K562 (cell line): ENCODE results near the gene KAT6B. TPM values are rescaled to one million over a fixed set of nuclear protein-coding genes. Genes with fewer than 3 reads are reported as not detected.

Source experiments
- ATAC-seq: fragments of 200-7000 bp; cut with Tn5 transposase; 3 replicates; pipeline ENCODE4 v1.9.1; 2020; ENCODE audit warnings: moderate library complexity
- BruUV-seq: library from RNA; stranded (reverse); fragments of 400-500 nt; replicated peaks from 2 replicates; lab custom pipeline; 2021; lab: Mats Ljungman, UMichigan
- CTCF ChIA-PET: fragments of 300-600 bp; formaldehyde crosslinking; extraction: SDS; loops from one replicate; lab custom pipeline; 2021; ENCODE audit warnings: low intra/inter-chr PET ratio; lab: Yijun Ruan, JAX
- POLR2A ChIA-PET: fragments of 300-600, 350-650 bp; sonication (Branson Sonifier 250); formaldehyde crosslinking; extraction: SDS; loops from one replicate; lab custom pipeline; 2021; ENCODE audit warnings: antibody characterized with exemption, inconsistent platforms; lab: Yijun Ruan, JAX
- DNase-seq, 4 experiments: peaks; one replicate each; pipeline versions ENCODE4 v3.0.0 to v3.0.0-alpha.2; 2011 to 2018; ENCODE audit warnings: low spot score in 3 of 4, mixed read lengths in 3 of 4; ENCODE audit errors: extremely low read depth in 1 of 4
- FAIRE-seq: peaks from 2 replicates; lab custom pipeline; 2011; peaks lifted over from hg19 to GRCh38; lab: Jason Lieb, UNC
- H2AFZ ChIP-seq: 2 replicates; pipeline ENCODE4 v1.6.0; 2011; ENCODE audit warnings: low read depth, low read length, control low read depth, inconsistent platforms
- H3K27ac ChIP-seq: fragments of 200-600 bp; 3 replicates; pipeline ENCODE4 v1.8.0; 2011; ENCODE audit warnings: low read depth, mild to moderate bottlenecking, control low read depth, inconsistent platforms, low read length, moderate library complexity, mixed read lengths; ENCODE audit errors: extremely low read depth
- H3K27me3 ChIP-seq, 2 experiments: fragments of 300-600 bp in 1 of 2; 2 replicates in 1 of 2; 3 replicates in 1 of 2; pipeline versions ENCODE4 v1.6.0 to v1.8.0; 2011; ENCODE audit warnings: inconsistent platforms in 2 of 2, low read length in 2 of 2, mild to moderate bottlenecking in 1 of 2, mixed read lengths in 1 of 2, moderate library complexity in 1 of 2; ENCODE audit not compliant: control insufficient read depth in 2 of 2, insufficient read depth in 2 of 2
- H3K36me3 ChIP-seq: fragments of 300-600 bp; 3 replicates; pipeline ENCODE4 v1.8.0; 2011; ENCODE audit warnings: mild to moderate bottlenecking, low read length, inconsistent platforms; ENCODE audit not compliant: control insufficient read depth, insufficient read depth
- H3K4me1 ChIP-seq, 2 experiments: fragments of 200-600 bp in 1 of 2; replicated peaks in 1 of 2; 2 replicates in 1 of 2; 3 replicates in 1 of 2; pipeline versions ENCODE4 v1.5.1 to v1.8.0; 2011; ENCODE audit warnings: inconsistent platforms in 2 of 2, low read length in 2 of 2, mild to moderate bottlenecking in 1 of 2, mixed read lengths in 1 of 2, moderate library complexity in 1 of 2; ENCODE audit not compliant: control insufficient read depth in 2 of 2, insufficient read depth in 2 of 2
- H3K4me2 ChIP-seq: 2 replicates; pipeline ENCODE4 v1.6.1; 2011; ENCODE audit warnings: low read length, control low read depth, inconsistent platforms, mixed read lengths; ENCODE audit not compliant: insufficient read depth
- H3K4me3 ChIP-seq: fragments of 200-600 bp; sonication (generic), shearing (Covaris generic); 2 replicates; pipeline ENCODE4 v1.5.1; 2016; ENCODE audit warnings: control low read depth, inconsistent platforms
- H3K79me2 ChIP-seq: fragments of 200-600 bp; 3 replicates; pipeline ENCODE4 v1.8.0; 2011; ENCODE audit warnings: low read length, inconsistent platforms; ENCODE audit not compliant: control insufficient read depth, insufficient read depth
- H3K9ac ChIP-seq, 2 experiments: 2 replicates each; pipeline versions ENCODE4 v1.6.0 to v1.6.1; 2011; ENCODE audit warnings: low read depth in 2 of 2, low read length in 2 of 2, control low read depth in 1 of 2, inconsistent platforms in 1 of 2, mild to moderate bottlenecking in 1 of 2, mixed read lengths in 1 of 2; ENCODE audit not compliant: insufficient read depth in 1 of 2
- H3K9me1 ChIP-seq: one replicate; pipeline ENCODE4 v1.6.0; 2011; ENCODE audit warnings: inconsistent platforms, mild to moderate bottlenecking, low read length, moderate library complexity; ENCODE audit not compliant: control insufficient read depth, insufficient read depth
- H3K9me3 ChIP-seq: replicated peaks from 2 replicates; pipeline ENCODE4 v1.5.1; 2011; ENCODE audit warnings: low read depth, low read length, inconsistent platforms; ENCODE audit not compliant: control insufficient read depth, insufficient read depth
- H4K20me1 ChIP-seq: replicated peaks from 2 replicates; pipeline ENCODE4 v1.6.1; 2011; ENCODE audit warnings: low read length, inconsistent platforms, mixed read lengths; ENCODE audit not compliant: control insufficient read depth, insufficient read depth
- ARID1B ChIP-seq: fragments of 450-650 bp; IDR thresholded peaks from 2 replicates; pipeline ENCODE4 v1.6.1; 2016; ENCODE audit warnings: antibody characterized with exemption, mild to moderate bottlenecking, inconsistent platforms
- ATF7 ChIP-seq: fragments of 450-650 bp; IDR thresholded peaks from 2 replicates; pipeline ENCODE4 v1.7.1; 2014; ENCODE audit warnings: mild to moderate bottlenecking, moderate library complexity
- CTBP1 ChIP-seq: fragments of 450-650 bp; IDR thresholded peaks from 2 replicates; pipeline ENCODE4 v1.6.1; 2016; ENCODE audit warnings: borderline replicate concordance
- MAFK ChIP-seq: IDR thresholded peaks from 2 replicates; pipeline ENCODE4 v1.6.1; 2011; ENCODE audit warnings: low read length, improper control_type of control experiment
- MAX ChIP-seq: sonication (generic); formaldehyde crosslinking; IDR thresholded peaks from 2 replicates; pipeline ENCODE4 v1.9.0; 2022; ENCODE audit warnings: mild to moderate bottlenecking, missing genetic modification reagents
- MECOM ChIP-seq: fragments of 250-450 bp; sonication (Bioruptor Pico); IDR thresholded peaks from 2 replicates; pipeline ENCODE4 v1.8.0; 2022; ENCODE audit warnings: inconsistent platforms
- NFIC ChIP-seq: fragments of 450-650 bp; IDR thresholded peaks from 2 replicates; pipeline ENCODE4 v1.6.1; 2017; ENCODE audit warnings: mild to moderate bottlenecking, inconsistent platforms
- NFYB ChIP-seq: IDR thresholded peaks from 2 replicates; pipeline ENCODE4 v1.6.1; 2011; ENCODE audit warnings: mild to moderate bottlenecking, moderate library complexity; ENCODE audit not compliant: insufficient read length; ENCODE audit errors: extremely low read depth
- PHF20 ChIP-seq: fragments of 450-650 bp; IDR thresholded peaks from 2 replicates; pipeline ENCODE4 v1.6.1; 2018; ENCODE audit not compliant: partially characterized antibody
- RFX1 ChIP-seq: fragments of 450-650 bp; IDR thresholded peaks from 2 replicates; pipeline ENCODE4 v1.6.1; 2016; ENCODE audit warnings: mild to moderate bottlenecking, moderate library complexity
- SAP30 ChIP-seq: fragments of 200-600 bp; sonication (generic); IDR thresholded peaks from 2 replicates; pipeline ENCODE4 v1.6.1; 2012; ENCODE audit warnings: borderline replicate concordance, low read depth, mild to moderate bottlenecking, moderate library complexity, low read length, control low read depth, inconsistent platforms; ENCODE audit not compliant: insufficient read depth, poor library complexity, severe bottlenecking
- TEAD4 ChIP-seq, 2 experiments: sonication (generic) in 1 of 2; formaldehyde crosslinking in 1 of 2; IDR thresholded peaks; 2 replicates each; pipeline versions ENCODE4 v1.6.1 to v1.8.0; 2012 to 2022; ENCODE audit warnings: borderline replicate concordance in 1 of 2, inconsistent platforms in 1 of 2, low read length in 1 of 2, mild to moderate bottlenecking in 1 of 2, missing genetic modification reagents in 1 of 2
- WGBS: fragments of 100-300 bp; shearing (Covaris generic); methylation state at CpG from one replicate; pipeline ENCODE4 v1.1.6; 2016; ENCODE audit warnings: low coverage, mixed read lengths; ENCODE audit not compliant: insufficient coverage; ENCODE audit errors: missing lambda C conversion rate; 5-methylcytosine and 5-hydroxymethylcytosine counted together
- in situ Hi-C: fragments of 300-500 bp; cut with MboI; formaldehyde crosslinking; loops from 4 replicates; pipeline ENCODE4 v1.15.0; 2018; ENCODE audit warnings: inconsistent platforms, mixed read lengths
- intact Hi-C: fragments of 100-400 bp; cut with micrococcal nuclease; formaldehyde crosslinking; loops from 2 replicates; pipeline ENCODE4 v1.14.2; 2022
- polyA plus RNA-seq, 8 experiments: library from polyadenylated mRNA; depleted of rRNA in 4 of 8; stranded (reverse) in 5 of 8; unstranded in 3 of 8; fragments of >200 nt; fragmentation: Nextera tagmentation in 2 of 8; fragmentation: Illumina TruSeq in 1 of 8; extraction: Ambion mirVana in 2 of 8; extraction: Trizol in 1 of 8; gene quantifications; 2 replicates each; pipeline versions ENCODE4 v1.2.1 to v1.2.3, GENCODE V29; 2011 to 2014; ENCODE audit warnings: inconsistent platforms in 1 of 8, missing spikeins in 1 of 8
- total RNA-seq, 7 experiments: library from RNA; depleted of rRNA in 6 of 7; stranded (reverse); fragments of >200 nt in 6 of 7; fragmentation: Illumina TruSeq in 2 of 7; extraction: Trizol in 2 of 7; gene quantifications; 2 replicates each; pipeline versions ENCODE4 v1.2.1 to v1.2.3, GENCODE V29; 2011 to 2021; ENCODE audit warnings: low replicate concordance in 1 of 7
- TF ChIP-seq, protein P1 (sequence below): sonication (generic); IDR thresholded peaks from 2 replicates; pipeline ENCODE4 v1.6.1; 2016
- TF ChIP-seq, protein P2 (sequence below): fragments of 250-450 bp; sonication (Bioruptor Pico); IDR thresholded peaks from 2 replicates; pipeline ENCODE4 v1.6.1; 2021; ENCODE audit warnings: mild to moderate bottlenecking
- TF ChIP-seq, protein P3 (sequence below): fragments of 250-450 bp; sonication (Bioruptor Pico); IDR thresholded peaks from 2 replicates; pipeline ENCODE4 v1.5.0; 2022; ENCODE audit warnings: mild to moderate bottlenecking
- TF ChIP-seq, protein P4 (sequence below): fragments of 450-650 bp; formaldehyde crosslinking; IDR thresholded peaks from 2 replicates; pipeline ENCODE4 v1.4.0; 2020; ENCODE audit warnings: mild to moderate bottlenecking, moderate library complexity

Gene KAT6B
- total and polyA plus RNA-seq, 9 of the 15 experiments (the other 6 are each of a cell fraction or from before 2014, with no cell fraction given), result 1.4 to 9.2 (median 6.8) TPM

DNA sequence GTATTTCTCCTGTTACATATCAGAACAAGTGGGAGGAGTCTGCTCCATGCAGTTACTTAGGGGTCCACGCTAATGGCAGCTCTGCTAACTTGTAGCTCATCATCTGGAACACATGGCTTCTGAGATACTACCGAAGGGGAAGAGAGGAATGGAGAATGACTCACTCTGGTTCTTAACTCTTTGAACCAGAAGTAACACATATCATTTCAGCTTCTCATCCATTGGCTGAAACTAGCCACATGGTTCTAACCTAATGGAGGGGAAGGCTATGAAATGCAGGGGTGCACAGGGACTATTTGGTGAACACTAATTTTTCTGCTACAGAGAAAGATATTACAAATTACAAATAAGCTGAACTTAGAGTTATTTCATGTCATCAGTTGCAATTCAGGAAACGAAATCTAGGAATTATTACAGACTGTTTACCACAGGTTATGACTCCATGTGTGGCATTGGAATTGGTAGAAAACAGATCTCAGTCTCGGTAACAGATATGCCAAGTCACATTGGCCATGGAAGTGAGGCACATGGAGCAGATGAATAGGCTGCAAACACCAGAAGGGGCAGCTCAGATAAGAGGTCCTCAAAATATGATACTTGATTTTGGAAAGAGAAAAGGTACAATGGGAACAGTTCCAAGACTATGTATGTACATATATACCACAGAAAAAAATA, 9.4 kb upstream of the KAT6B start (continued):
- TF ChIP-seq NFYB, result no peak
- no peak for TF ChIP-seq PHF20

GRCh38 chr10:74821501-74821900, 4.9 kb upstream of the KAT6B start:
- Histone ChIP-seq H3K27ac (no peak overlapping the region), H3K79me2 (no peaks in the 10 kb centered on the region), H3K9ac (no peak overlapping the region), H2AFZ (no peak overlapping the region), H3K4me3 (no peak overlapping the region), H3K27me3 (no peaks in the 10 kb centered on the region), H3K36me3 (no peaks in the 10 kb centered on the region), H3K4me1 (peaks cover 21 to 29% of the 10 kb centered on the region in 2 experiments), H3K4me2 (no peak overlapping the region), H4K20me1 (no peaks in the 10 kb centered on the region), H3K9me1 (no peaks in the 10 kb centered on the region), H3K9me3 (peaks cover 6% of the 10 kb centered on the region)
- no peak for DNase-seq
- POLR2A ChIA-PET, result interaction anchor here (0.6 kb wide), 1 partner anchor 342 kb away, joined by 3 read pairs; no protein-coding TSS in a partner anchor
- TF ChIP-seq MAX (CRISPR knock-in tag) (no peak), TEAD4 (IDR thresholded peaks at IDR 0.05; ENCODE audit: low read length) (no peak), TEAD4 (CRISPR knock-in tag; IDR thresholded peaks at IDR 0.05; ENCODE audit: borderline replicate concordance) (no peak), ARID1B (no peak), ATF7 (no peak), MECOM (CRISPR knock-in tag) (no peak), CTBP1 (no peak), SAP30 (no peak), NFIC (no peak), MAFK (no peak), RFX1 (no peak)
- TF ChIP-seq, protein P1, sequence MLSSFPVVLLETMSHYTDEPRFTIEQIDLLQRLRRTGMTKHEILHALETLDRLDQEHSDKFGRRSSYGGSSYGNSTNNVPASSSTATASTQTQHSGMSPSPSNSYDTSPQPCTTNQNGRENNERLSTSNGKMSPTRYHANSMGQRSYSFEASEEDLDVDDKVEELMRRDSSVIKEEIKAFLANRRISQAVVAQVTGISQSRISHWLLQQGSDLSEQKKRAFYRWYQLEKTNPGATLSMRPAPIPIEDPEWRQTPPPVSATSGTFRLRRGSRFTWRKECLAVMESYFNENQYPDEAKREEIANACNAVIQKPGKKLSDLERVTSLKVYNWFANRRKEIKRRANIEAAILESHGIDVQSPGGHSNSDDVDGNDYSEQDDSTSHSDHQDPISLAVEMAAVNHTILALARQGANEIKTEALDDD, result no peak
- TF ChIP-seq, protein P2, sequence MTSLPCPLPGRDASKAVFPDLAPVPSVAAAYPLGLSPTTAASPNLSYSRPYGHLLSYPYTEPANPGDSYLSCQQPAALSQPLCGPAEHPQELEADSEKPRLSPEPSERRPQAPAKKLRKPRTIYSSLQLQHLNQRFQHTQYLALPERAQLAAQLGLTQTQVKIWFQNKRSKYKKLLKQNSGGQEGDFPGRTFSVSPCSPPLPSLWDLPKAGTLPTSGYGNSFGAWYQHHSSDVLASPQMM (CRISPR knock-in tag), result no peak
- TF ChIP-seq, protein P3, sequence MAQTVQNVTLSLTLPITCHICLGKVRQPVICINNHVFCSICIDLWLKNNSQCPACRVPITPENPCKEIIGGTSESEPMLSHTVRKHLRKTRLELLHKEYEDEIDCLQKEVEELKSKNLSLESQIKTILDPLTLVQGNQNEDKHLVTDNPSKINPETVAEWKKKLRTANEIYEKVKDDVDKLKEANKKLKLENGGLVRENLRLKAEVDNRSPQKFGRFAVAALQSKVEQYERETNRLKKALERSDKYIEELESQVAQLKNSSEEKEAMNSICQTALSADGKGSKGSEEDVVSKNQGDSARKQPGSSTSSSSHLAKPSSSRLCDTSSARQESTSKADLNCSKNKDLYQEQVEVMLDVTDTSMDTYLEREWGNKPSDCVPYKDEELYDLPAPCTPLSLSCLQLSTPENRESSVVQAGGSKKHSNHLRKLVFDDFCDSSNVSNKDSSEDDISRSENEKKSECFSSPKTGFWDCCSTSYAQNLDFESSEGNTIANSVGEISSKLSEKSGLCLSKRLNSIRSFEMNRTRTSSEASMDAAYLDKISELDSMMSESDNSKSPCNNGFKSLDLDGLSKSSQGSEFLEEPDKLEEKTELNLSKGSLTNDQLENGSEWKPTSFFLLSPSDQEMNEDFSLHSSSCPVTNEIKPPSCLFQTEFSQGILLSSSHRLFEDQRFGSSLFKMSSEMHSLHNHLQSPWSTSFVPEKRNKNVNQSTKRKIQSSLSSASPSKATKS (CRISPR knock-in tag), result no peak
- TF ChIP-seq, protein P4, sequence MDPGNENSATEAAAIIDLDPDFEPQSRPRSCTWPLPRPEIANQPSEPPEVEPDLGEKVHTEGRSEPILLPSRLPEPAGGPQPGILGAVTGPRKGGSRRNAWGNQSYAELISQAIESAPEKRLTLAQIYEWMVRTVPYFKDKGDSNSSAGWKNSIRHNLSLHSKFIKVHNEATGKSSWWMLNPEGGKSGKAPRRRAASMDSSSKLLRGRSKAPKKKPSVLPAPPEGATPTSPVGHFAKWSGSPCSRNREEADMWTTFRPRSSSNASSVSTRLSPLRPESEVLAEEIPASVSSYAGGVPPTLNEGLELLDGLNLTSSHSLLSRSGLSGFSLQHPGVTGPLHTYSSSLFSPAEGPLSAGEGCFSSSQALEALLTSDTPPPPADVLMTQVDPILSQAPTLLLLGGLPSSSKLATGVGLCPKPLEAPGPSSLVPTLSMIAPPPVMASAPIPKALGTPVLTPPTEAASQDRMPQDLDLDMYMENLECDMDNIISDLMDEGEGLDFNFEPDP, result no peak
- no peak for FAIRE-seq
- ATAC-seq, result no peak
- BruUV-seq, result no TSS peak
- in situ Hi-C loops, result no loop called here
- CTCF ChIA-PET, result no interaction called here
- 19% methylated on average over 3 of the region's 3 CpGs for WGBS
- intact Hi-C loops, result loop anchor here (10.0 kb wide), 2 partner anchors 193 to 413 kb away; partner anchors contain the start of gene COMTD1
